GM12878 (cell line): ENCODE data around the gene CHST15. TPM values are rescaled to one million over a fixed set of nuclear protein-coding genes. Genes with fewer than 3 reads are reported as not detected.

Experiments
- ATAC-seq: fragments of 200-7000 bp; cut with Tn5 transposase; 3 replicates; pipeline ENCODE4 v1.9.1; 2020; ENCODE audit warnings: mild to moderate bottlenecking, moderate library complexity
- BruUV-seq: library from RNA; stranded (reverse); fragments of 400-500 nt; replicated peaks from 2 replicates; lab custom pipeline; 2021; lab: Mats Ljungman, UMichigan
- CTCF ChIA-PET: fragments of 300-600 bp; sonication (Branson Sonifier 250); formaldehyde crosslinking; extraction: SDS; loops from one replicate; lab custom pipeline; 2021; ENCODE audit warnings: inconsistent platforms; lab: Yijun Ruan, JAX
- POLR2A ChIA-PET: fragments of 350-600 bp; formaldehyde crosslinking; extraction: SDS; loops from one replicate; lab custom pipeline; 2021; ENCODE audit warnings: inconsistent platforms; lab: Charles Lee
- RAD21 ChIA-PET: fragments of 300-600 bp; sonication (Branson Sonifier 250); formaldehyde crosslinking; loops from one replicate; lab custom pipeline; 2023; ENCODE audit warnings: antibody characterized with exemption; ENCODE audit not compliant: unreplicated experiment; lab: Charles Lee
- SMC1A ChIA-PET: fragments of 300-600 bp; sonication (Branson Sonifier 250); formaldehyde crosslinking; loops from one replicate; lab custom pipeline; 2023; ENCODE audit not compliant: unreplicated experiment, uncharacterized antibody; lab: Charles Lee
- DNase-seq: peaks from one replicate; pipeline ENCODE4 v3.0.0-alpha.2; 2011; ENCODE audit warnings: low read depth, low spot score
- FAIRE-seq: peaks from 3 replicates; lab custom pipeline; 2011; peaks lifted over from hg19 to GRCh38; lab: Jason Lieb, UNC
- H2AFZ ChIP-seq: 2 replicates; pipeline ENCODE4 v1.6.0; 2011; ENCODE audit warnings: low read depth, low read length, control low read depth; ENCODE audit not compliant: control insufficient read depth
- H3K27ac ChIP-seq: 2 replicates; pipeline ENCODE4 v1.5.1; 2011; ENCODE audit warnings: control low read depth; ENCODE audit not compliant: control insufficient read depth, insufficient read depth
- H3K27me3 ChIP-seq, 2 experiments: replicated peaks in 1 of 2; 2 replicates each; pipeline versions ENCODE4 v1.6.0 to v1.6.1; 2011; ENCODE audit warnings: low read length in 1 of 2; ENCODE audit not compliant: control insufficient read depth in 2 of 2, insufficient read depth in 2 of 2
- H3K36me3 ChIP-seq, 2 experiments: 2 replicates each; pipeline ENCODE4 v1.5.1; 2011; ENCODE audit warnings: low read length in 1 of 2; ENCODE audit not compliant: control insufficient read depth in 2 of 2, insufficient read depth in 2 of 2
- H3K4me1 ChIP-seq: 2 replicates; pipeline ENCODE4 v1.6.1; 2011; ENCODE audit warnings: mild to moderate bottlenecking, low read length, moderate library complexity, mixed read lengths; ENCODE audit not compliant: control insufficient read depth, insufficient read depth
- H3K4me2 ChIP-seq: 2 replicates; pipeline ENCODE4 v1.6.0; 2011; ENCODE audit warnings: control low read depth; ENCODE audit not compliant: control insufficient read depth, insufficient read depth
- H3K4me3 ChIP-seq: fragments of 200-600 bp; sonication (generic); 2 replicates; pipeline ENCODE4 v1.5.1; 2016
- H3K79me2 ChIP-seq: 2 replicates; pipeline ENCODE4 v1.6.0; 2011; ENCODE audit warnings: low read length; ENCODE audit not compliant: control insufficient read depth, insufficient read depth
- H3K9ac ChIP-seq: 2 replicates; pipeline ENCODE4 v1.8.0; 2011; ENCODE audit warnings: low read length, control low read depth, mixed read lengths; ENCODE audit not compliant: control insufficient read depth, insufficient read depth
- H3K9me3 ChIP-seq: replicated peaks from 3 replicates; pipeline ENCODE4 v1.5.1; 2011; ENCODE audit warnings: mild to moderate bottlenecking, low read length; ENCODE audit not compliant: control insufficient read depth, insufficient read depth
- H4K20me1 ChIP-seq: 2 replicates; pipeline ENCODE4 v1.6.0; 2011; ENCODE audit not compliant: control insufficient read depth, insufficient read depth
- EED ChIP-seq: sonication (generic); IDR thresholded peaks from 2 replicates; pipeline ENCODE4 v1.6.1; 2016; ENCODE audit warnings: antibody characterized with exemption, low read depth
- MYC ChIP-seq: IDR thresholded peaks from 2 replicates; pipeline ENCODE4 v1.6.1; 2011; ENCODE audit warnings: mild to moderate bottlenecking, low read length, moderate library complexity, inconsistent platforms; ENCODE audit not compliant: insufficient read depth, insufficient replicate concordance, insufficient read length, severe bottlenecking
- NFIC ChIP-seq: IDR thresholded peaks from 2 replicates; pipeline ENCODE4 v1.6.1; 2012; ENCODE audit warnings: low read depth, mild to moderate bottlenecking, inconsistent platforms, low read length, moderate library complexity
- NRF1 ChIP-seq: conservative IDR thresholded peaks from 2 replicates; pipeline ENCODE4 v1.6.1; 2011; ENCODE audit warnings: mild to moderate bottlenecking, low read depth, low read length, improper control_type of control experiment
- YY1 ChIP-seq: IDR thresholded peaks from 2 replicates; pipeline ENCODE4 v1.6.1; 2011; ENCODE audit warnings: low read depth, mild to moderate bottlenecking, low read length
- ZNF622 ChIP-seq: fragments of 450-650 bp; IDR thresholded peaks from 2 replicates; pipeline ENCODE4 v1.6.1; 2017; ENCODE audit warnings: mild to moderate bottlenecking, inconsistent platforms
- WGBS: methylation state at CpG from one replicate; pipeline ENCODE4 v1.1.6; 2016; ENCODE audit warnings: low lambda C conversion rate; ENCODE audit not compliant: insufficient replicate concordance, insufficient coverage; ENCODE audit errors: missing lambda C conversion rate; 5-methylcytosine and 5-hydroxymethylcytosine counted together
- in situ Hi-C: fragments of 300-500 bp; cut with MboI; formaldehyde crosslinking; loops from 9 replicates; pipeline ENCODE4 v1.14.3; 2018; ENCODE audit warnings: mixed read lengths
- intact Hi-C: fragments of 100-400 bp; cut with micrococcal nuclease; formaldehyde crosslinking; loops from one replicate; pipeline ENCODE4 v1.14.2; 2022; ENCODE audit not compliant: unreplicated experiment
- polyA plus RNA-seq, 11 experiments: library from polyadenylated mRNA; depleted of rRNA in 4 of 11; unstranded in 6 of 11; stranded (reverse) in 5 of 11; fragments of >200 nt; fragmentation: Nextera tagmentation in 4 of 11; fragmentation: Illumina TruSeq in 1 of 11; extraction: Ambion mirVana in 4 of 11; extraction: Trizol in 1 of 11; gene quantifications; 1 replicate in 1 of 11; 2 replicates in 10 of 11; pipeline versions ENCODE4 v1.2.1 to v1.2.3, GENCODE V29; 2011 to 2016; ENCODE audit warnings: inconsistent platforms in 2 of 11, missing spikeins in 2 of 11, low read depth in 1 of 11
- total RNA-seq, 4 experiments: library from RNA; depleted of rRNA in 3 of 4; stranded (reverse); fragments of >200 nt in 3 of 4; fragmentation: Illumina TruSeq in 1 of 4; extraction: Trizol in 1 of 4; gene quantifications; 2 replicates each; pipeline versions ENCODE4 v1.2.1 to v1.2.3, GENCODE V29; 2013 to 2021
- TF ChIP-seq, protein P1 (sequence below): fragments of 450-650 bp; formaldehyde crosslinking; IDR thresholded peaks from 2 replicates; pipeline ENCODE4 v1.5.0; 2022; ENCODE audit warnings: mild to moderate bottlenecking, missing genetic modification characterization
- TF ChIP-seq, protein P2 (sequence below): IDR thresholded peaks from 2 replicates; pipeline ENCODE4 v1.6.1; 2012; ENCODE audit warnings: low read depth, low read length, improper control_type of control experiment
- TF ChIP-seq, protein P3 (sequence below): IDR thresholded peaks from 2 replicates; pipeline ENCODE4 v1.6.1; 2012; ENCODE audit warnings: improper control_type of control experiment, low read depth, low read length; ENCODE audit not compliant: insufficient replicate concordance
- TF ChIP-seq, protein P4 (sequence below): fragments of 450-650 bp; IDR thresholded peaks from 2 replicates; pipeline ENCODE4 v1.6.1; 2016; ENCODE audit warnings: mild to moderate bottlenecking

Gene CHST15
- total and polyA plus RNA-seq, 10 of the 15 experiments (the other 5 are each of a cell fraction or from before 2014, with no cell fraction given) = 0.02 to 0.53 (median 0.05) TPM; not detected in 1

DNA sequence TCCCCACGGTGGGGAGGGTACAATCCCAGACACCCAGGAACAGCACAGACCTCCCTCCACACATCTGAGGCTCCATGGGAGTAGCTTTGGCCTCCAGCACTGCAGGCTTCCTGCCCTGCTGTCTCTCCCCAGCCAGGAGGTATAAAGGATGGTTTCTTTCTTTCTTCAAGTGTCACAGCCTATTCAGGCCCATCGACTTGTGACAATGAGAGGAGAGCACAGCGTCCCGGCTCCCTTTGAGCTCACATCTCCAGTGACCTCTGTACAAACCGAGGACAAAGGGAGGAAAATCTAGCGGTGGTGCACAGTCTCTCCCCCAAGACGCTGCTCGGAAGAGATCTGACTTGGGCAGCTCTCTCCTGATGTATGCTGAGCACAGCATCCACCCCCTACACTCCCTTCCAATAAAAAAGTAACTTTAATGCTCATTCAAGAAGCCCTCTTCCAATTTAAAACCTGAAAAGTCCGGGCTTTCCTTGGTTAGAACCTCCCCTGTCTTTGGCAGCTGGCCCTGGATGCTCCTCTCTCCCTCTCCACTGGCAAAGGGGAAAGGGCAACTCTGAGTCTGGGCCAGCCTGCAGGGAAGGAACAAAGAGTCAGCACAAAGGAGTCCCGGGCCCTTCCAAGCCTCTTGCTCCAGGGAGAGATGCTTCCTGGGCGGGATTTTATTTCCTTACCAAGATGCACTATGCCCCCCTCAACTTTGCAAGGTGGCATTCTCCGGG is 18.0 kb downstream of the CHST15 start:
- intact Hi-C loops = no loop called here
- POLR2A ChIA-PET = no interaction called here
- Histone ChIP-seq H3K27me3 (peaks cover 2 to 4% of the 10 kb centered on the region in 2 experiments; a peak in 2 of 4 replicates), H3K4me2 (no peak overlapping the region), H3K4me3 (no peak overlapping the region), H3K36me3 (no peaks in the 10 kb centered on the region), H3K9ac (no peak overlapping the region), H3K4me1 (peaks cover 5% of the 10 kb centered on the region; the same call in 1 of the 2 replicates), H4K20me1 (no peaks in the 10 kb centered on the region), H2AFZ (no peak overlapping the region), H3K9me3 (no peaks in the 10 kb centered on the region), H3K27ac (no peak overlapping the region), H3K79me2 (no peaks in the 10 kb centered on the region)
- ATAC-seq (no peak), FAIRE-seq (no peak), DNase-seq (no peak)
- SMC1A ChIA-PET = no interaction called here
- WGBS = 55% methylated on average over 12 of the region's 12 CpGs
- BruUV-seq = no TSS peak
- in situ Hi-C loops = no loop called here
- CTCF ChIA-PET = no interaction called here
- RAD21 ChIA-PET = no interaction called here
- TF ChIP-seq ZNF622 (no peak), EED (no peak), MYC (no peak), NRF1 (no peak), YY1 (no peak), NFIC (no peak)
- TF ChIP-seq, protein P1, sequence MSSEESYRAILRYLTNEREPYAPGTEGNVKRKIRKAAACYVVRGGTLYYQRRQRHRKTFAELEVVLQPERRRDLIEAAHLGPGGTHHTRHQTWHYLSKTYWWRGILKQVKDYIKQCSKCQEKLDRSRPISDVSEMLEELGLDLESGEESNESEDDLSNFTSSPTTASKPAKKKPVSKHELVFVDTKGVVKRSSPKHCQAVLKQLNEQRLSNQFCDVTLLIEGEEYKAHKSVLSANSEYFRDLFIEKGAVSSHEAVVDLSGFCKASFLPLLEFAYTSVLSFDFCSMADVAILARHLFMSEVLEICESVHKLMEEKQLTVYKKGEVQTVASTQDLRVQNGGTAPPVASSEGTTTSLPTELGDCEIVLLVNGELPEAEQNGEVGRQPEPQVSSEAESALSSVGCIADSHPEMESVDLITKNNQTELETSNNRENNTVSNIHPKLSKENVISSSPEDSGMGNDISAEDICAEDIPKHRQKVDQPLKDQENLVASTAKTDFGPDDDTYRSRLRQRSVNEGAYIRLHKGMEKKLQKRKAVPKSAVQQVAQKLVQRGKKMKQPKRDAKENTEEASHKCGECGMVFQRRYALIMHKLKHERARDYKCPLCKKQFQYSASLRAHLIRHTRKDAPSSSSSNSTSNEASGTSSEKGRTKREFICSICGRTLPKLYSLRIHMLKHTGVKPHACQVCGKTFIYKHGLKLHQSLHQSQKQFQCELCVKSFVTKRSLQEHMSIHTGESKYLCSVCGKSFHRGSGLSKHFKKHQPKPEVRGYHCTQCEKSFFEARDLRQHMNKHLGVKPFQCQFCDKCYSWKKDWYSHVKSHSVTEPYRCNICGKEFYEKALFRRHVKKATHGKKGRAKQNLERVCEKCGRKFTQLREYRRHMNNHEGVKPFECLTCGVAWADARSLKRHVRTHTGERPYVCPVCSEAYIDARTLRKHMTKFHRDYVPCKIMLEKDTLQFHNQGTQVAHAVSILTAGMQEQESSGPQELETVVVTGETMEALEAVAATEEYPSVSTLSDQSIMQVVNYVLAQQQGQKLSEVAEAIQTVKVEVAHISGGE = no peak
- TF ChIP-seq, protein P2, sequence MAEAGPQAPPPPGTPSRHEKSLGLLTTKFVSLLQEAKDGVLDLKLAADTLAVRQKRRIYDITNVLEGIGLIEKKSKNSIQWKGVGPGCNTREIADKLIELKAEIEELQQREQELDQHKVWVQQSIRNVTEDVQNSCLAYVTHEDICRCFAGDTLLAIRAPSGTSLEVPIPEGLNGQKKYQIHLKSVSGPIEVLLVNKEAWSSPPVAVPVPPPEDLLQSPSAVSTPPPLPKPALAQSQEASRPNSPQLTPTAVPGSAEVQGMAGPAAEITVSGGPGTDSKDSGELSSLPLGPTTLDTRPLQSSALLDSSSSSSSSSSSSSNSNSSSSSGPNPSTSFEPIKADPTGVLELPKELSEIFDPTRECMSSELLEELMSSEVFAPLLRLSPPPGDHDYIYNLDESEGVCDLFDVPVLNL = no peak
- TF ChIP-seq, protein P3, sequence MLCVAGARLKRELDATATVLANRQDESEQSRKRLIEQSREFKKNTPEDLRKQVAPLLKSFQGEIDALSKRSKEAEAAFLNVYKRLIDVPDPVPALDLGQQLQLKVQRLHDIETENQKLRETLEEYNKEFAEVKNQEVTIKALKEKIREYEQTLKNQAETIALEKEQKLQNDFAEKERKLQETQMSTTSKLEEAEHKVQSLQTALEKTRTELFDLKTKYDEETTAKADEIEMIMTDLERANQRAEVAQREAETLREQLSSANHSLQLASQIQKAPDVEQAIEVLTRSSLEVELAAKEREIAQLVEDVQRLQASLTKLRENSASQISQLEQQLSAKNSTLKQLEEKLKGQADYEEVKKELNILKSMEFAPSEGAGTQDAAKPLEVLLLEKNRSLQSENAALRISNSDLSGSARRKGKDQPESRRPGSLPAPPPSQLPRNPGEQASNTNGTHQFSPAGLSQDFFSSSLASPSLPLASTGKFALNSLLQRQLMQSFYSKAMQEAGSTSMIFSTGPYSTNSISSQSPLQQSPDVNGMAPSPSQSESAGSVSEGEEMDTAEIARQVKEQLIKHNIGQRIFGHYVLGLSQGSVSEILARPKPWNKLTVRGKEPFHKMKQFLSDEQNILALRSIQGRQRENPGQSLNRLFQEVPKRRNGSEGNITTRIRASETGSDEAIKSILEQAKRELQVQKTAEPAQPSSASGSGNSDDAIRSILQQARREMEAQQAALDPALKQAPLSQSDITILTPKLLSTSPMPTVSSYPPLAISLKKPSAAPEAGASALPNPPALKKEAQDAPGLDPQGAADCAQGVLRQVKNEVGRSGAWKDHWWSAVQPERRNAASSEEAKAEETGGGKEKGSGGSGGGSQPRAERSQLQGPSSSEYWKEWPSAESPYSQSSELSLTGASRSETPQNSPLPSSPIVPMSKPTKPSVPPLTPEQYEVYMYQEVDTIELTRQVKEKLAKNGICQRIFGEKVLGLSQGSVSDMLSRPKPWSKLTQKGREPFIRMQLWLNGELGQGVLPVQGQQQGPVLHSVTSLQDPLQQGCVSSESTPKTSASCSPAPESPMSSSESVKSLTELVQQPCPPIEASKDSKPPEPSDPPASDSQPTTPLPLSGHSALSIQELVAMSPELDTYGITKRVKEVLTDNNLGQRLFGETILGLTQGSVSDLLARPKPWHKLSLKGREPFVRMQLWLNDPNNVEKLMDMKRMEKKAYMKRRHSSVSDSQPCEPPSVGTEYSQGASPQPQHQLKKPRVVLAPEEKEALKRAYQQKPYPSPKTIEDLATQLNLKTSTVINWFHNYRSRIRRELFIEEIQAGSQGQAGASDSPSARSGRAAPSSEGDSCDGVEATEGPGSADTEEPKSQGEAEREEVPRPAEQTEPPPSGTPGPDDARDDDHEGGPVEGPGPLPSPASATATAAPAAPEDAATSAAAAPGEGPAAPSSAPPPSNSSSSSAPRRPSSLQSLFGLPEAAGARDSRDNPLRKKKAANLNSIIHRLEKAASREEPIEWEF = no peak
- TF ChIP-seq, protein P4, sequence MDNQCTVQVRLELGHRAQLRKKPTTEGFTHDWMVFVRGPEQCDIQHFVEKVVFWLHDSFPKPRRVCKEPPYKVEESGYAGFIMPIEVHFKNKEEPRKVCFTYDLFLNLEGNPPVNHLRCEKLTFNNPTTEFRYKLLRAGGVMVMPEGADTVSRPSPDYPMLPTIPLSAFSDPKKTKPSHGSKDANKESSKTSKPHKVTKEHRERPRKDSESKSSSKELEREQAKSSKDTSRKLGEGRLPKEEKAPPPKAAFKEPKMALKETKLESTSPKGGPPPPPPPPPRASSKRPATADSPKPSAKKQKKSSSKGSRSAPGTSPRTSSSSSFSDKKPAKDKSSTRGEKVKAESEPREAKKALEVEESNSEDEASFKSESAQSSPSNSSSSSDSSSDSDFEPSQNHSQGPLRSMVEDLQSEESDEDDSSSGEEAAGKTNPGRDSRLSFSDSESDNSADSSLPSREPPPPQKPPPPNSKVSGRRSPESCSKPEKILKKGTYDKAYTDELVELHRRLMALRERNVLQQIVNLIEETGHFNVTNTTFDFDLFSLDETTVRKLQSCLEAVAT = no peak
